ENCODE results near the gene TMA7B.

- TF ChIP-seq CTCF (IDR thresholded peaks at IDR 0.05) (no peak), RCOR1 (IDR thresholded peaks at IDR 0.05; ENCODE audit: low read length) (no peak), REST (IDR thresholded peaks at IDR 0.05; ENCODE audit: low read depth, low read length) (no peak), MXI1 (IDR thresholded peaks at IDR 0.05; ENCODE audit: low read depth, low read length) (no peak), RAD21 (IDR thresholded peaks at IDR 0.05; ENCODE audit: low read length) (no peak), SIN3A (IDR thresholded peaks at IDR 0.05; ENCODE audit: borderline replicate concordance, low read depth, low read length) (no peak), PBX3 (IDR thresholded peaks at IDR 0.05) (no peak), EP300 (IDR thresholded peaks at IDR 0.05; ENCODE audit: borderline replicate concordance in 1 of 2, low read depth in 1 of 2, low read length in 1 of 2) (no peak), JUND (IDR thresholded peaks at IDR 0.05) (no peak)
These were observed 1.9 kb downstream of the TMA7B start for GRCh38 chr22:39962071-39962470.
